HepG2 (cell line): Measurements from ENCODE around the gene ANKS3. TPM values are rescaled to one million over a fixed set of nuclear protein-coding genes. Genes with fewer than 3 reads are reported as not detected.

Experiments used
- BCL3 ChIP-seq: sonication (generic); formaldehyde crosslinking; IDR thresholded peaks from 2 replicates; pipeline ENCODE4 v1.5.1; 2020; ENCODE audit warnings: mild to moderate bottlenecking, missing genetic modification reagents, moderate library complexity
- CENPBD1 ChIP-seq: sonication (generic); formaldehyde crosslinking; IDR thresholded peaks from 2 replicates; pipeline ENCODE4 v1.8.0; 2022; ENCODE audit warnings: missing genetic modification reagents, low read depth, mild to moderate bottlenecking, borderline replicate concordance
- EEA1 ChIP-seq: sonication (generic); formaldehyde crosslinking; IDR thresholded peaks from 2 replicates; pipeline ENCODE4 v1.5.1; 2020; ENCODE audit warnings: mild to moderate bottlenecking, missing genetic modification reagents, borderline replicate concordance
- ETV5 ChIP-seq: IDR thresholded peaks from 2 replicates; pipeline ENCODE4 v1.6.1; 2018; ENCODE audit warnings: missing biosample characterization, missing genetic modification reagents, inconsistent platforms, borderline replicate concordance
- FOXC1 ChIP-seq: sonication (generic); formaldehyde crosslinking; IDR thresholded peaks from 2 replicates; pipeline ENCODE4 v1.8.0; 2022; ENCODE audit warnings: mild to moderate bottlenecking, missing genetic modification reagents, borderline replicate concordance
- GLMP ChIP-seq: sonication (generic); formaldehyde crosslinking; IDR thresholded peaks from 2 replicates; pipeline ENCODE4 v1.9.0; 2021; ENCODE audit warnings: missing genetic modification reagents, mild to moderate bottlenecking, borderline replicate concordance
- MYNN ChIP-seq: sonication (generic); formaldehyde crosslinking; IDR thresholded peaks from 2 replicates; pipeline ENCODE4 v1.4.0; 2020; ENCODE audit warnings: mild to moderate bottlenecking, low read depth, missing genetic modification reagents
- NFAT5 ChIP-seq: sonication (generic); formaldehyde crosslinking; IDR thresholded peaks from 2 replicates; pipeline ENCODE4 v1.4.0; 2020; ENCODE audit warnings: missing genetic modification reagents
- RNF219 ChIP-seq: sonication (generic); formaldehyde crosslinking; IDR thresholded peaks from 2 replicates; pipeline ENCODE4 v1.5.0; 2020; ENCODE audit warnings: mild to moderate bottlenecking, missing genetic modification reagents
- SAP130 ChIP-seq: IDR thresholded peaks from 2 replicates; pipeline ENCODE4 v1.6.1; 2016; ENCODE audit warnings: low read depth
- SYNCRIP ChIP-seq: fragments of 200-400 bp; formaldehyde crosslinking; IDR thresholded peaks from 2 replicates; pipeline ENCODE4 v1.6.1; 2018; ENCODE audit warnings: mild to moderate bottlenecking, low read depth, low read length; ENCODE audit not compliant: insufficient read depth
- TMF1 ChIP-seq: sonication (generic); formaldehyde crosslinking; IDR thresholded peaks from 2 replicates; pipeline ENCODE4 v1.8.1; 2022; ENCODE audit warnings: low read depth, missing genetic modification reagents
- ZEB1 ChIP-seq: IDR thresholded peaks from 2 replicates; pipeline ENCODE4 v1.6.1; 2012; ENCODE audit warnings: mild to moderate bottlenecking, low read depth, inconsistent platforms; ENCODE audit not compliant: insufficient replicate concordance
- ZNF30 ChIP-seq: sonication (generic); formaldehyde crosslinking; IDR thresholded peaks from 2 replicates; pipeline ENCODE4 v1.5.0; 2020; ENCODE audit warnings: mild to moderate bottlenecking, missing genetic modification reagents
- ZNF350 ChIP-seq: sonication (generic); formaldehyde crosslinking; IDR thresholded peaks from 2 replicates; pipeline ENCODE4 v1.4.0; 2020; ENCODE audit warnings: mild to moderate bottlenecking, low read depth, missing genetic modification reagents, borderline replicate concordance
- ZNF430 ChIP-seq: sonication (generic); formaldehyde crosslinking; IDR thresholded peaks from 2 replicates; pipeline ENCODE4 v1.9.0; 2021; ENCODE audit warnings: mild to moderate bottlenecking, missing genetic modification reagents
- ZNF44 ChIP-seq: sonication (generic); formaldehyde crosslinking; IDR thresholded peaks from 2 replicates; pipeline ENCODE4 v1.5.1; 2020; ENCODE audit warnings: mild to moderate bottlenecking, missing genetic modification reagents
- ZNF703 ChIP-seq: sonication (generic); formaldehyde crosslinking; IDR thresholded peaks from 2 replicates; pipeline ENCODE4 v1.5.1; 2020; ENCODE audit warnings: missing genetic modification reagents, mild to moderate bottlenecking, moderate library complexity, borderline replicate concordance
- ZNF720 ChIP-seq: sonication (generic); formaldehyde crosslinking; IDR thresholded peaks from 2 replicates; pipeline ENCODE4 v1.4.0; 2020; ENCODE audit warnings: missing genetic modification reagents
- ZNF790 ChIP-seq: sonication (generic); formaldehyde crosslinking; IDR thresholded peaks from 2 replicates; pipeline ENCODE4 v1.8.0; 2022; ENCODE audit warnings: missing genetic modification reagents, mild to moderate bottlenecking, borderline replicate concordance
- polyA plus RNA-seq, 8 experiments: library from polyadenylated mRNA; depleted of rRNA in 3 of 8; stranded (reverse) in 7 of 8; unstranded in 1 of 8; fragments of >200 nt; fragmentation: Illumina TruSeq in 4 of 8; extraction: Trizol in 4 of 8; gene quantifications; 2 replicates each; pipeline versions ENCODE4 v1.2.1 to v1.2.3, GENCODE V29; 2011 to 2016; ENCODE audit warnings: low read depth in 4 of 8, missing spikeins in 1 of 8, mixed read lengths in 1 of 8; ENCODE audit not compliant: insufficient read depth in 1 of 8
- total RNA-seq, 5 experiments: library from RNA; depleted of rRNA; stranded (reverse); fragments of >200 nt; fragmentation: Illumina TruSeq; extraction: Trizol; gene quantifications; 2 replicates each; pipeline ENCODE4 v1.2.3, GENCODE V29; 2016; ENCODE audit warnings: low read depth in 1 of 5

ANKS3 gene
- total and polyA plus RNA-seq, 2 of the 13 experiments (the other 11 are each of a cell fraction or from before 2014, with no cell fraction given): 11.4 to 15.9 TPM

- TF ChIP-seq BCL3 (CRISPR knock-in tag): no peak
- no peak for TF ChIP-seq ZEB1
- no peak for TF ChIP-seq NFAT5
- TF ChIP-seq RNF219 (CRISPR knock-in tag): no peak
- no peak for TF ChIP-seq MYNN (CRISPR knock-in tag)
- no peak for TF ChIP-seq ZNF44
- no peak for TF ChIP-seq EEA1 (CRISPR knock-in tag)
- no peak for TF ChIP-seq SYNCRIP
- no peak for TF ChIP-seq ZNF430 (CRISPR knock-in tag)
- TF ChIP-seq CENPBD1 (CRISPR knock-in tag): no peak
- peak; percentile 73; the same call in 1 of the 2 replicates for TF ChIP-seq ETV5 (CRISPR knock-in tag)
- TF ChIP-seq ZNF30 (CRISPR knock-in tag): no peak
- no peak for TF ChIP-seq TMF1 (CRISPR knock-in tag)
- no peak for TF ChIP-seq ZNF720 (CRISPR knock-in tag)
- no peak for TF ChIP-seq GLMP (CRISPR knock-in tag)
- TF ChIP-seq ZNF790 (CRISPR knock-in tag): no peak
- TF ChIP-seq FOXC1 (CRISPR knock-in tag): no peak
- no peak for TF ChIP-seq ZNF703
- peak; percentile 84 for TF ChIP-seq SAP130 (CRISPR knock-in tag)
- no peak for TF ChIP-seq ZNF350 (CRISPR knock-in tag)
Measured at GRCh38 chr16:4660454-4661007, 73.5 kb downstream of the ANKS3 start (continued).
